Measurements from ENCODE around the gene APOL1. TPM values are rescaled to one million over a fixed set of nuclear protein-coding genes. Genes with fewer than 3 reads are reported as not detected.
"Not testable (repeated sequence)": the region's sequence is repeated elsewhere in the genome, so short reads cannot be mapped to it uniquely, and the experiment has no call there.

Gene APOL1
- polyA plus RNA-seq (2012; ENCODE audit: insufficient read depth, insufficient read length): not detected

GRCh38 chr22:36252754-36253522 lies at the start of gene APOL1:
Gene APOL1 (plus strand): TSS chr22:36253133. CDS start chr22:36254956, 1,823 bp downstream.
- H3K4me3 ChIP-seq (ENCODE audit: low read length): peak within 1 kb of the TSS; percentile 45
- DNase-seq (ENCODE audit: low read depth, low spot score): peak; percentile 39

- not testable (repeated sequence) for DNase-seq (ENCODE audit: low read depth, low spot score); H3K4me3 ChIP-seq (ENCODE audit: low read length)
Measured at GRCh38 chr22:36203441-36203840, 49.5 kb upstream of the APOL1 start.

GRCh38 chr22:36204001-36204631 lies 48.8 kb upstream of the APOL1 start:
- no peak for DNase-seq (ENCODE audit: low read depth, low spot score)
- no peak overlapping the region for H3K4me3 ChIP-seq (ENCODE audit: low read length)

- DNase-seq (ENCODE audit: low read depth, low spot score): no peak
- H3K4me3 ChIP-seq (ENCODE audit: low read length): no peak overlapping the region
Measured at GRCh38 chr22:36204632-36205015, 48.3 kb upstream of the APOL1 start.

GRCh38 chr22:36205573-36205972 lies 47.4 kb upstream of the APOL1 start:
- H3K4me3 ChIP-seq (ENCODE audit: low read length); DNase-seq (ENCODE audit: low read depth, low spot score): not testable (repeated sequence)

GRCh38 chr22:36206255-36206654 lies 46.7 kb upstream of the APOL1 start:
- DNase-seq (ENCODE audit: low read depth, low spot score): no peak
- no peak overlapping the region for H3K4me3 ChIP-seq (ENCODE audit: low read length)

- H3K4me3 ChIP-seq (ENCODE audit: low read length): no peak overlapping the region
- DNase-seq (ENCODE audit: low read depth, low spot score): no peak
Measured at GRCh38 chr22:36208162-36208765, 44.7 kb upstream of the APOL1 start.

- no peak overlapping the region for H3K4me3 ChIP-seq (ENCODE audit: low read length)
Measured at GRCh38 chr22:36208914-36209313, 44.0 kb upstream of the APOL1 start.

GRCh38 chr22:36209488-36209908 lies 43.4 kb upstream of the APOL1 start:
- not testable (repeated sequence) for H3K4me3 ChIP-seq (ENCODE audit: low read length); DNase-seq (ENCODE audit: low read depth, low spot score)

More at GRCh38 chr22:36208914-36209313, 44.0 kb upstream of the APOL1 start:
- no peak for DNase-seq (ENCODE audit: low read depth, low spot score)

GRCh38 chr22:36210224-36210623 lies 42.7 kb upstream of the APOL1 start:
- H3K4me3 ChIP-seq (ENCODE audit: low read length): no peak overlapping the region
- no peak for DNase-seq (ENCODE audit: low read depth, low spot score)

GRCh38 chr22:36211237-36211861 lies 41.6 kb upstream of the APOL1 start:
- no peak overlapping the region for H3K4me3 ChIP-seq (ENCODE audit: low read length)
- no peak for DNase-seq (ENCODE audit: low read depth, low spot score)

GRCh38 chr22:36212901-36213300 lies 40.0 kb upstream of the APOL1 start:
- no peak overlapping the region for H3K4me3 ChIP-seq (ENCODE audit: low read length)
- DNase-seq (ENCODE audit: low read depth, low spot score): no peak

- H3K4me3 ChIP-seq (ENCODE audit: low read length): no peak overlapping the region
- DNase-seq (ENCODE audit: low read depth, low spot score): no peak
Measured at GRCh38 chr22:36213586-36213985, 39.3 kb upstream of the APOL1 start.

GRCh38 chr22:36215981-36216380 lies 37.0 kb upstream of the APOL1 start:
- no peak for DNase-seq (ENCODE audit: low read depth, low spot score)
- no peak overlapping the region for H3K4me3 ChIP-seq (ENCODE audit: low read length)

GRCh38 chr22:36218648-36219193 lies 34.2 kb upstream of the APOL1 start:
- H3K4me3 ChIP-seq (ENCODE audit: low read length): no peak overlapping the region
- no peak for DNase-seq (ENCODE audit: low read depth, low spot score)

- H3K4me3 ChIP-seq (ENCODE audit: low read length): no peak overlapping the region
- no peak for DNase-seq (ENCODE audit: low read depth, low spot score)
Measured at GRCh38 chr22:36220451-36220921, 32.4 kb upstream of the APOL1 start.

GRCh38 chr22:36221799-36222751 lies 30.9 kb upstream of the APOL1 start:
- DNase-seq (ENCODE audit: low read depth, low spot score): peak; percentile 44
- H3K4me3 ChIP-seq (ENCODE audit: low read length): no peak overlapping the region

- no peak for DNase-seq (ENCODE audit: low read depth, low spot score)
- H3K4me3 ChIP-seq (ENCODE audit: low read length): no peak overlapping the region
Measured at GRCh38 chr22:36222887-36223450, 30.0 kb upstream of the APOL1 start.
